GM12878 (cell line): ENCODE results near the gene HIVEP2. TPM values are rescaled to one million over a fixed set of nuclear protein-coding genes. Genes with fewer than 3 reads are reported as not detected.

Experiments
- ASH2L ChIP-seq: fragments of 300-600, 200-600 bp; sonication (generic); IDR thresholded peaks from 2 replicates; pipeline ENCODE4 v1.6.1; 2017; ENCODE audit warnings: low read depth, mild to moderate bottlenecking, borderline replicate concordance
- BACH1 ChIP-seq: fragments of 450-650 bp; IDR thresholded peaks from 2 replicates; pipeline ENCODE4 v1.6.1; 2017; ENCODE audit warnings: mild to moderate bottlenecking, borderline replicate concordance
- BHLHE40 ChIP-seq, 2 experiments: fragments of 450-650 bp in 1 of 2; IDR thresholded peaks; 2 replicates each; pipeline ENCODE4 v1.6.1; 2011 to 2017; ENCODE audit warnings: low read depth in 2 of 2, borderline replicate concordance in 1 of 2, improper control_type of control experiment in 1 of 2, low read length in 1 of 2, mild to moderate bottlenecking in 1 of 2
- ESRRA ChIP-seq: IDR thresholded peaks from 2 replicates; pipeline ENCODE4 v1.6.1; 2012; ENCODE audit warnings: mild to moderate bottlenecking, low read length, improper control_type of control experiment
- HDGF ChIP-seq: fragments of 450-650 bp; IDR thresholded peaks from 2 replicates; pipeline ENCODE4 v1.6.1; 2016; ENCODE audit warnings: antibody characterized with exemption
- MEF2B ChIP-seq: fragments of 450-650 bp; IDR thresholded peaks from 2 replicates; pipeline ENCODE4 v1.6.1; 2018; ENCODE audit warnings: mild to moderate bottlenecking, moderate library complexity; ENCODE audit not compliant: partially characterized antibody, poor library complexity, severe bottlenecking
- NR2F1 ChIP-seq: fragments of 450-650 bp; conservative IDR thresholded peaks from 2 replicates; pipeline ENCODE4 v1.6.1; 2017; ENCODE audit warnings: mild to moderate bottlenecking
- PAX5 ChIP-seq: IDR thresholded peaks from 2 replicates; pipeline ENCODE4 v1.6.1; 2011; ENCODE audit warnings: low read depth, low read length, borderline replicate concordance
- POLR2AphosphoS2 ChIP-seq: IDR thresholded peaks from 2 replicates; pipeline ENCODE4 v1.6.1; 2011; ENCODE audit warnings: low read depth, mild to moderate bottlenecking, low read length, improper control_type of control experiment, moderate library complexity
- RELA ChIP-seq: fragments of 450-650 bp; IDR thresholded peaks from 2 replicates; pipeline ENCODE4 v1.8.0; 2014; ENCODE audit warnings: borderline replicate concordance; ENCODE audit not compliant: partially characterized antibody
- SREBF1 ChIP-seq: IDR thresholded peaks from 2 replicates; pipeline ENCODE4 v1.6.1; 2012; ENCODE audit warnings: mild to moderate bottlenecking, low read length
- YBX1 ChIP-seq: fragments of 450-650 bp; IDR thresholded peaks from 2 replicates; pipeline ENCODE4 v1.6.1; 2016; ENCODE audit warnings: antibody characterized with exemption
- ZNF622 ChIP-seq: fragments of 450-650 bp; IDR thresholded peaks from 2 replicates; pipeline ENCODE4 v1.6.1; 2017; ENCODE audit warnings: mild to moderate bottlenecking, inconsistent platforms
- polyA plus RNA-seq, 11 experiments: library from polyadenylated mRNA; depleted of rRNA in 4 of 11; unstranded in 6 of 11; stranded (reverse) in 5 of 11; fragments of >200 nt; fragmentation: Nextera tagmentation in 4 of 11; fragmentation: Illumina TruSeq in 1 of 11; extraction: Ambion mirVana in 4 of 11; extraction: Trizol in 1 of 11; gene quantifications; 1 replicate in 1 of 11; 2 replicates in 10 of 11; pipeline versions ENCODE4 v1.2.1 to v1.2.3, GENCODE V29; 2011 to 2016; ENCODE audit warnings: inconsistent platforms in 2 of 11, missing spikeins in 2 of 11, low read depth in 1 of 11
- total RNA-seq, 4 experiments: library from RNA; depleted of rRNA in 3 of 4; stranded (reverse); fragments of >200 nt in 3 of 4; fragmentation: Illumina TruSeq in 1 of 4; extraction: Trizol in 1 of 4; gene quantifications; 2 replicates each; pipeline versions ENCODE4 v1.2.1 to v1.2.3, GENCODE V29; 2013 to 2021
- TF ChIP-seq, protein P1 (sequence below): fragments of 450-650 bp; IDR thresholded peaks from 2 replicates; pipeline ENCODE4 v1.6.1; 2016; ENCODE audit warnings: mild to moderate bottlenecking
- TF ChIP-seq, protein P2 (sequence below): fragments of 450-650 bp; IDR thresholded peaks from 2 replicates; pipeline ENCODE4 v1.6.1; 2017; ENCODE audit warnings: mild to moderate bottlenecking
- TF ChIP-seq, protein P3 (sequence below): fragments of 450-650 bp; IDR thresholded peaks from 2 replicates; pipeline ENCODE4 v1.6.1; 2017; ENCODE audit warnings: mild to moderate bottlenecking, moderate library complexity
- TF ChIP-seq, protein P4 (sequence below): IDR thresholded peaks from 2 replicates; pipeline ENCODE4 v1.6.1; 2012; ENCODE audit warnings: low read depth, low read length, improper control_type of control experiment
- TF ChIP-seq, protein P5 (sequence below): IDR thresholded peaks from 2 replicates; pipeline ENCODE4 v1.6.1; 2012; ENCODE audit warnings: low read length, inconsistent platforms

The HIVEP2 gene
- total and polyA plus RNA-seq, 10 of the 15 experiments (the other 5 are each of a cell fraction or from before 2014, with no cell fraction given) = 1.2 to 15.7 (median 10.2) TPM

DNA sequence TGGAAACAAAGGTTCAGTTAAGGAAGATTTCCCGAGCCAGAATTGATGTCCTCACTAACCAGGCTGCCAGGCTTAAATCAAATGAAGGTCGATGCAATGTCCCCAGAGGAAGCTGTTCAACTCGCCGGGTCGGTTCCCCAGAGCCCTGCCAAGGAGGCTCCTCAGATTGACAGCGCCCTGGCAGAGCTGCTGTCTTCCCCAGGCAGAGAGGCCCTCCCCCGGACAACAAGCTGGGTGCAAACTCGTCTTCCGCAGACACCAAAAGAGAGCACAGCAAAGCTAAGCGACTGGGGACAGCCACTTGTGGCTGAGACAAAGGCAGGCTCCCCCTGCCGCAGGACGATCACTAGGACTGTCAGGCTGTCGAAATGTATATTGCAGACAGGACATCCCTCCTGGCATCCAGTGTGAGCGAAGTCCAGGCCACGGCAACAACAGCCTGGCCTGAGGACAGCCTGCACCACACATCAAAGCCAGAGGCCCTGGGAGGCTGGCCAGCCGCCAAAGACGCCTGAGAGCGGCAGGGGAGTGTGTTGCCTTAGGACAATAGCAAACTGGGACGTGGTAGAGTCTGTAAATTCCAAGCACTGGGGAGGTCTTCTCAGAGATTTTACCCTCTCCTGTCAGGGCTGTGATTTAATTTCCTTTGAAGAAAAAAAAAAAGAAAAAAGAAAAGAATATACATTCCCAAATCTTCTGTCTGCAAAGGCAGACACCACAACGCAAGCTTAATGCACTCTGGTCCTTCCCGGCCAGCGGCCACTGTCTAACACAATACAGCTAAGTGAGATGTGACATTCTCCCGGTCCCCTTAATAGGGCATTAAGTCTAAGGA, 99.1 kb downstream of the HIVEP2 start (continued):
- TF ChIP-seq SREBF1 = no peak
- TF ChIP-seq PAX5 = no peak
- TF ChIP-seq ZNF622 = no peak
- peak; percentile 61; the same call in 1 of the 2 replicates for TF ChIP-seq BACH1
- TF ChIP-seq YBX1 = no peak
- no peak for TF ChIP-seq NR2F1
- no peak for TF ChIP-seq RELA
- TF ChIP-seq, protein P1, sequence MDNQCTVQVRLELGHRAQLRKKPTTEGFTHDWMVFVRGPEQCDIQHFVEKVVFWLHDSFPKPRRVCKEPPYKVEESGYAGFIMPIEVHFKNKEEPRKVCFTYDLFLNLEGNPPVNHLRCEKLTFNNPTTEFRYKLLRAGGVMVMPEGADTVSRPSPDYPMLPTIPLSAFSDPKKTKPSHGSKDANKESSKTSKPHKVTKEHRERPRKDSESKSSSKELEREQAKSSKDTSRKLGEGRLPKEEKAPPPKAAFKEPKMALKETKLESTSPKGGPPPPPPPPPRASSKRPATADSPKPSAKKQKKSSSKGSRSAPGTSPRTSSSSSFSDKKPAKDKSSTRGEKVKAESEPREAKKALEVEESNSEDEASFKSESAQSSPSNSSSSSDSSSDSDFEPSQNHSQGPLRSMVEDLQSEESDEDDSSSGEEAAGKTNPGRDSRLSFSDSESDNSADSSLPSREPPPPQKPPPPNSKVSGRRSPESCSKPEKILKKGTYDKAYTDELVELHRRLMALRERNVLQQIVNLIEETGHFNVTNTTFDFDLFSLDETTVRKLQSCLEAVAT = peak; percentile 54; the same call in 1 of the 2 replicates
- TF ChIP-seq ESRRA = 0 out of 2 replicates have a peak, but pooled peaks have one; percentile 42
- TF ChIP-seq, protein P2, sequence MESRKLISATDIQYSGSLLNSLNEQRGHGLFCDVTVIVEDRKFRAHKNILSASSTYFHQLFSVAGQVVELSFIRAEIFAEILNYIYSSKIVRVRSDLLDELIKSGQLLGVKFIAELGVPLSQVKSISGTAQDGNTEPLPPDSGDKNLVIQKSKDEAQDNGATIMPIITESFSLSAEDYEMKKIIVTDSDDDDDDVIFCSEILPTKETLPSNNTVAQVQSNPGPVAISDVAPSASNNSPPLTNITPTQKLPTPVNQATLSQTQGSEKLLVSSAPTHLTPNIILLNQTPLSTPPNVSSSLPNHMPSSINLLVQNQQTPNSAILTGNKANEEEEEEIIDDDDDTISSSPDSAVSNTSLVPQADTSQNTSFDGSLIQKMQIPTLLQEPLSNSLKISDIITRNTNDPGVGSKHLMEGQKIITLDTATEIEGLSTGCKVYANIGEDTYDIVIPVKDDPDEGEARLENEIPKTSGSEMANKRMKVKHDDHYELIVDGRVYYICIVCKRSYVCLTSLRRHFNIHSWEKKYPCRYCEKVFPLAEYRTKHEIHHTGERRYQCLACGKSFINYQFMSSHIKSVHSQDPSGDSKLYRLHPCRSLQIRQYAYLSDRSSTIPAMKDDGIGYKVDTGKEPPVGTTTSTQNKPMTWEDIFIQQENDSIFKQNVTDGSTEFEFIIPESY = no peak
- TF ChIP-seq, protein P3, sequence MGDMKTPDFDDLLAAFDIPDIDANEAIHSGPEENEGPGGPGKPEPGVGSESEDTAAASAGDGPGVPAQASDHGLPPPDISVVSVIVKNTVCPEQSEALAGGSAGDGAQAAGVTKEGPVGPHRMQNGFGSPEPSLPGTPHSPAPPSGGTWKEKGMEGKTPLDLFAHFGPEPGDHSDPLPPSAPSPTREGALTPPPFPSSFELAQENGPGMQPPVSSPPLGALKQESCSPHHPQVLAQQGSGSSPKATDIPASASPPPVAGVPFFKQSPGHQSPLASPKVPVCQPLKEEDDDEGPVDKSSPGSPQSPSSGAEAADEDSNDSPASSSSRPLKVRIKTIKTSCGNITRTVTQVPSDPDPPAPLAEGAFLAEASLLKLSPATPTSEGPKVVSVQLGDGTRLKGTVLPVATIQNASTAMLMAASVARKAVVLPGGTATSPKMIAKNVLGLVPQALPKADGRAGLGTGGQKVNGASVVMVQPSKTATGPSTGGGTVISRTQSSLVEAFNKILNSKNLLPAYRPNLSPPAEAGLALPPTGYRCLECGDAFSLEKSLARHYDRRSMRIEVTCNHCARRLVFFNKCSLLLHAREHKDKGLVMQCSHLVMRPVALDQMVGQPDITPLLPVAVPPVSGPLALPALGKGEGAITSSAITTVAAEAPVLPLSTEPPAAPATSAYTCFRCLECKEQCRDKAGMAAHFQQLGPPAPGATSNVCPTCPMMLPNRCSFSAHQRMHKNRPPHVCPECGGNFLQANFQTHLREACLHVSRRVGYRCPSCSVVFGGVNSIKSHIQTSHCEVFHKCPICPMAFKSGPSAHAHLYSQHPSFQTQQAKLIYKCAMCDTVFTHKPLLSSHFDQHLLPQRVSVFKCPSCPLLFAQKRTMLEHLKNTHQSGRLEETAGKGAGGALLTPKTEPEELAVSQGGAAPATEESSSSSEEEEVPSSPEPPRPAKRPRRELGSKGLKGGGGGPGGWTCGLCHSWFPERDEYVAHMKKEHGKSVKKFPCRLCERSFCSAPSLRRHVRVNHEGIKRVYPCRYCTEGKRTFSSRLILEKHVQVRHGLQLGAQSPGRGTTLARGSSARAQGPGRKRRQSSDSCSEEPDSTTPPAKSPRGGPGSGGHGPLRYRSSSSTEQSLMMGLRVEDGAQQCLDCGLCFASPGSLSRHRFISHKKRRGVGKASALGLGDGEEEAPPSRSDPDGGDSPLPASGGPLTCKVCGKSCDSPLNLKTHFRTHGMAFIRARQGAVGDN = peak; percentile 78
- 0 out of 4 replicates have a peak, but pooled peaks of 1 of the 2 experiments have one; percentile 4 for TF ChIP-seq BHLHE40 (IDR thresholded peaks at IDR 0.05; ENCODE audit: borderline replicate concordance in 1 of 2, low read depth in 2 of 2, low read length in 1 of 2)
- TF ChIP-seq MEF2B = peak; percentile 42
- peak; percentile 41; the same call in 1 of the 2 replicates for TF ChIP-seq HDGF
- TF ChIP-seq ASH2L = no peak
- TF ChIP-seq, protein P4, sequence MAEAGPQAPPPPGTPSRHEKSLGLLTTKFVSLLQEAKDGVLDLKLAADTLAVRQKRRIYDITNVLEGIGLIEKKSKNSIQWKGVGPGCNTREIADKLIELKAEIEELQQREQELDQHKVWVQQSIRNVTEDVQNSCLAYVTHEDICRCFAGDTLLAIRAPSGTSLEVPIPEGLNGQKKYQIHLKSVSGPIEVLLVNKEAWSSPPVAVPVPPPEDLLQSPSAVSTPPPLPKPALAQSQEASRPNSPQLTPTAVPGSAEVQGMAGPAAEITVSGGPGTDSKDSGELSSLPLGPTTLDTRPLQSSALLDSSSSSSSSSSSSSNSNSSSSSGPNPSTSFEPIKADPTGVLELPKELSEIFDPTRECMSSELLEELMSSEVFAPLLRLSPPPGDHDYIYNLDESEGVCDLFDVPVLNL = no peak
- TF ChIP-seq POLR2AphosphoS2 = no peak
- TF ChIP-seq, protein P5, sequence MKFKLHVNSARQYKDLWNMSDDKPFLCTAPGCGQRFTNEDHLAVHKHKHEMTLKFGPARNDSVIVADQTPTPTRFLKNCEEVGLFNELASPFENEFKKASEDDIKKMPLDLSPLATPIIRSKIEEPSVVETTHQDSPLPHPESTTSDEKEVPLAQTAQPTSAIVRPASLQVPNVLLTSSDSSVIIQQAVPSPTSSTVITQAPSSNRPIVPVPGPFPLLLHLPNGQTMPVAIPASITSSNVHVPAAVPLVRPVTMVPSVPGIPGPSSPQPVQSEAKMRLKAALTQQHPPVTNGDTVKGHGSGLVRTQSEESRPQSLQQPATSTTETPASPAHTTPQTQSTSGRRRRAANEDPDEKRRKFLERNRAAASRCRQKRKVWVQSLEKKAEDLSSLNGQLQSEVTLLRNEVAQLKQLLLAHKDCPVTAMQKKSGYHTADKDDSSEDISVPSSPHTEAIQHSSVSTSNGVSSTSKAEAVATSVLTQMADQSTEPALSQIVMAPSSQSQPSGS = no peak
